OCI-LY7 (cell line): ENCODE results near the gene LRRC8C. TPM values are rescaled to one million over a fixed set of nuclear protein-coding genes. Genes with fewer than 3 reads are reported as not detected.

Experiments
- BruUV-seq: library from RNA; stranded (reverse); fragments of 400-500 nt; replicated peaks from 2 replicates; lab custom pipeline; 2021; lab: Mats Ljungman, UMichigan
- CTCF ChIA-PET: fragments of 300-600 bp; sonication (Branson Sonifier 250); formaldehyde crosslinking; loops from one replicate; lab custom pipeline; 2022; ENCODE audit warnings: antibody characterized with exemption; ENCODE audit not compliant: unreplicated experiment; lab: Charles Lee
- POLR2A ChIA-PET: fragments of 300-600 bp; sonication (Branson Sonifier 250); formaldehyde crosslinking; loops from one replicate; lab custom pipeline; 2022; ENCODE audit warnings: antibody characterized with exemption; lab: Charles Lee
- DNase-seq: peaks from one replicate; pipeline ENCODE4 v3.0.0-alpha.2; 2015; ENCODE audit warnings: low spot score
- H2AFZ ChIP-seq: fragments of 200-600 bp; sonication (generic), shearing (Covaris generic); 2 replicates; pipeline ENCODE4 v1.6.1; 2014; ENCODE audit warnings: mild to moderate bottlenecking, antibody characterized with exemption, low read length, moderate library complexity
- H3K27ac ChIP-seq: fragments of 200-600 bp; sonication (generic); 2 replicates; pipeline ENCODE4 v1.5.1; 2014; ENCODE audit warnings: mixed run types, low read depth, mild to moderate bottlenecking, moderate library complexity, low read length, inconsistent platforms; ENCODE audit not compliant: poor library complexity, severe bottlenecking
- H3K36me3 ChIP-seq: fragments of 200-600 bp; sonication (generic); 2 replicates; pipeline ENCODE4 v1.6.1; 2014; ENCODE audit warnings: mild to moderate bottlenecking, antibody characterized with exemption, low read length, moderate library complexity, mixed read lengths; ENCODE audit not compliant: insufficient read depth
- H3K4me1 ChIP-seq: fragments of 200-600 bp; sonication (generic); 2 replicates; pipeline ENCODE4 v1.5.1; 2014; ENCODE audit warnings: mild to moderate bottlenecking, low read length; ENCODE audit not compliant: insufficient read depth, poor library complexity, severe bottlenecking
- H3K4me2 ChIP-seq: fragments of 200-600 bp; sonication (generic); 2 replicates; pipeline ENCODE4 v1.6.1; 2014; ENCODE audit warnings: mild to moderate bottlenecking, low read length
- H3K4me3 ChIP-seq: fragments of 200-600 bp; sonication (generic); 2 replicates; pipeline ENCODE4 v1.5.1; 2014; ENCODE audit warnings: mild to moderate bottlenecking, low read depth, low read length; ENCODE audit not compliant: poor library complexity, severe bottlenecking
- H3K79me2 ChIP-seq: fragments of 200-600 bp; sonication (generic); 2 replicates; pipeline ENCODE4 v1.6.1; 2016; ENCODE audit warnings: low read depth, mild to moderate bottlenecking, low read length, moderate library complexity, mixed read lengths; ENCODE audit not compliant: insufficient read depth
- H3K9me2 ChIP-seq: fragments of 200-600 bp; sonication (generic); 2 replicates; pipeline ENCODE4 v1.6.1; 2016; ENCODE audit warnings: mild to moderate bottlenecking, low read length, mixed read lengths; ENCODE audit not compliant: insufficient read depth
- H3K9me3 ChIP-seq: fragments of 200-600 bp; sonication (generic); 2 replicates; pipeline ENCODE4 v1.6.1; 2014; ENCODE audit warnings: mild to moderate bottlenecking, mixed run types, low read length, mixed read lengths
- H4K20me1 ChIP-seq: fragments of 200-600 bp; sonication (generic); 2 replicates; pipeline ENCODE4 v1.6.1; 2014; ENCODE audit warnings: mild to moderate bottlenecking, antibody characterized with exemption, low read length, moderate library complexity, mixed read lengths; ENCODE audit not compliant: insufficient read depth
- EZH2phosphoT487 ChIP-seq: fragments of 200-600 bp; sonication (generic); IDR thresholded peaks from 2 replicates; pipeline ENCODE4 v1.6.1; 2018; ENCODE audit warnings: low read depth, borderline replicate concordance, mild to moderate bottlenecking, mixed run types, antibody characterized with exemption, low read length, moderate library complexity, mixed read lengths
- intact Hi-C: fragments of 100-400 bp; cut with micrococcal nuclease; formaldehyde crosslinking; loops from one replicate; pipeline ENCODE4 v1.10.0; 2022; ENCODE audit not compliant: unreplicated experiment
- total RNA-seq, 2 experiments: library from RNA; depleted of rRNA in 1 of 2; stranded (reverse); fragments of >200 nt in 1 of 2; shearing (Covaris generic) in 1 of 2; gene quantifications; 2 replicates each; pipeline ENCODE4 v1.2.3, GENCODE V29; 2014 to 2022
- TF ChIP-seq, protein P1 (sequence below): fragments of 200-600 bp; sonication (generic); conservative IDR thresholded peaks from 2 replicates; pipeline ENCODE4 v1.5.1; 2014; ENCODE audit warnings: mild to moderate bottlenecking, antibody characterized with exemption, low read length, moderate library complexity, mixed read lengths

The LRRC8C gene
- total RNA-seq, 2 experiments from 2014 or later = 6.0 to 9.0 TPM

DNA sequence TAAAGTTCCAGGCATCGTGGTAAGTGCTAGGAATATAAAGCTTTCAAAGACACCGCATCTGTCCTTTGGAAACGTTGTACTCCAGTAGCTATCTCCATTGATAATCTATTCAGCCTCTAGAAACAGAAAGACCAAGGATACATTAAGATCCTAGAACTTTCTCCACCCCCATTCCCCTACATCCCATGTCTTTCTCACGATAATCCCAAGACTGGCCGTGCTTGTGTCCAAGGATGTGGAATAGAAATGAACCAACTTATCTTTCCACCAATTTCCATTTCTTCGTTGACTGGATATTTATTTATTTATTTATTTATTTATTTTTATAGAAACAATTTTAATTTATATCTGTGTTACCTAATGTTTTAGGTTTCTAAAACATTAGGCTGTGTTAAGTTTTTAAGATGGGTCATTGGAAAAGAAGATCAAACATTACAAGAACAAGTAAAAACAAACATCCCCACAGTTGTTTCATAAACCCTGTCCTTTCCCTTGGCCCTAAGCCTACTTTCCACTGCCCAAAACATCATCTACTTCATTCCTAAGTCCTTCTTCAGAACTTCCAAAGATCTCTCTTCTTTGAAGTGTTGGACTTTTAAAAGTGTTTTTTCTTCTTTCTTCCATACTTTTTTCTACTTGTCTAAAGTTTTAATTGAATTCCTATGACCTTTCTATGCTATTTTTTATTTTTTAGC, 39.7 kb downstream of the LRRC8C start:
- Histone ChIP-seq H3K79me2 (peaks cover 29% of the 10 kb centered on the region; the same call in 1 of the 2 replicates), H3K27ac (no peak overlapping the region), H4K20me1 (no peaks in the 10 kb centered on the region), H3K4me1 (peaks cover 35% of the 10 kb centered on the region), H3K4me3 (no peak overlapping the region), H3K36me3 (no peaks in the 10 kb centered on the region), H3K9me3 (no peaks in the 10 kb centered on the region), H2AFZ (no peak overlapping the region), H3K4me2 (no peak overlapping the region), H3K9me2 (no peaks in the 10 kb centered on the region)
- intact Hi-C loops = no loop called here
- CTCF ChIA-PET = no interaction called here
- TF ChIP-seq, protein P1, sequence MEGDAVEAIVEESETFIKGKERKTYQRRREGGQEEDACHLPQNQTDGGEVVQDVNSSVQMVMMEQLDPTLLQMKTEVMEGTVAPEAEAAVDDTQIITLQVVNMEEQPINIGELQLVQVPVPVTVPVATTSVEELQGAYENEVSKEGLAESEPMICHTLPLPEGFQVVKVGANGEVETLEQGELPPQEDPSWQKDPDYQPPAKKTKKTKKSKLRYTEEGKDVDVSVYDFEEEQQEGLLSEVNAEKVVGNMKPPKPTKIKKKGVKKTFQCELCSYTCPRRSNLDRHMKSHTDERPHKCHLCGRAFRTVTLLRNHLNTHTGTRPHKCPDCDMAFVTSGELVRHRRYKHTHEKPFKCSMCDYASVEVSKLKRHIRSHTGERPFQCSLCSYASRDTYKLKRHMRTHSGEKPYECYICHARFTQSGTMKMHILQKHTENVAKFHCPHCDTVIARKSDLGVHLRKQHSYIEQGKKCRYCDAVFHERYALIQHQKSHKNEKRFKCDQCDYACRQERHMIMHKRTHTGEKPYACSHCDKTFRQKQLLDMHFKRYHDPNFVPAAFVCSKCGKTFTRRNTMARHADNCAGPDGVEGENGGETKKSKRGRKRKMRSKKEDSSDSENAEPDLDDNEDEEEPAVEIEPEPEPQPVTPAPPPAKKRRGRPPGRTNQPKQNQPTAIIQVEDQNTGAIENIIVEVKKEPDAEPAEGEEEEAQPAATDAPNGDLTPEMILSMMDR = no peak
- no peak for TF ChIP-seq EZH2phosphoT487
- DNase-seq = no peak
- POLR2A ChIA-PET = interaction anchor here (0.6 to 1.2 kb wide), 2 partner anchors 14 to 34 kb away, joined by 3 read pairs; no protein-coding TSS in a partner anchor
- BruUV-seq = no TSS peak

DNA sequence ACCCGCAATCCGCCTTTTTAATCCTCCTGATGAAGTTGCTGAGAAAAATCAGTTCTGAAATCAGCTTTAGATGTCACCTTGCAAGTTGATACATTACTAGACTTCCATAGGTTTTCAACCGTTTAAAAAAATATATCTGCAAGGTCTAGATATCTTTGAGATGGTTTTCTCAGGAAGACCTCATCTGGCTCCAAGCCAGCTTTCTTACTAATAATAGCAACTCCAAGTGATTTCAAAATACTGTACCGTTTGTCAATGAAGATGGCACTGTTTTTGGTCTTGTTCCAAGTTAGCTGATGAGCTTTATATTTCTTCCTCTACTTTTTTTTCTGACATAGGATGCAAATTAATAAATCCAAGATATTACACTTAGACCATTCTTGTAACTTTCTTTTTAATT, 40.3 kb downstream of the LRRC8C start:
- no peak overlapping the region for H3K4me2 ChIP-seq
- H3K27ac ChIP-seq = no peak overlapping the region
- no TSS peak for BruUV-seq
- H3K9me2 ChIP-seq = no peaks in the 10 kb centered on the region
- H3K4me1 ChIP-seq = peaks cover 30% of the 10 kb centered on the region
- H3K4me3 ChIP-seq = no peak overlapping the region
- no peaks in the 10 kb centered on the region for H3K9me3 ChIP-seq
- H2AFZ ChIP-seq = no peak overlapping the region
- DNase-seq = no peak
- no peaks in the 10 kb centered on the region for H3K36me3 ChIP-seq
- peaks cover 29% of the 10 kb centered on the region; the same call in 1 of the 2 replicates for H3K79me2 ChIP-seq
- TF ChIP-seq, protein P1 = no peak
- no peak for TF ChIP-seq EZH2phosphoT487
- CTCF ChIA-PET = no interaction called here
- H4K20me1 ChIP-seq = no peaks in the 10 kb centered on the region
- POLR2A ChIA-PET = interaction anchor here (1.2 kb wide), 1 partner anchor 15 kb away, joined by 3 read pairs; no protein-coding TSS in a partner anchor
- intact Hi-C loops = no loop called here

DNA sequence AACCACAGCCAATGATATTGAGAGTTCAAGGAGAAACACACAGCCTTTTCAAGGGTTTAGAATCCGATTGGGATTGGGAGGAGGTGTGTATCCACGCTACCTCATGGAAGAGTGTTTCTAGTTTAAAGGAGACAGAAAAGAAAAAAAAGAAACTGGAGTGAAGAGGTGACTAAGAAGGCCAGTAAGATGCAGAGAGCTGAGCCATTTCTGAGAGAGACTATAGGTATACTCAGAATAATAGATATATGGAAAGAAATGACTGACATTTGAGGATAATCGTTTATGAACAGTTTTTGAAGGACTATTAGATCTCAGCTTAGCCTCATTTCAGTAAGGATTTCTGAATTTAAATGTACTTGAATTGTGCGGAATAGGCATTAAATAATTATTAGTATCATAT, 42.8 kb downstream of the LRRC8C start:
- H4K20me1 ChIP-seq = no peaks in the 10 kb centered on the region
- ChIA-PET CTCF (no interaction called here), POLR2A (interaction anchor here (0.7 to 3.2 kb wide), 2 partner anchors 16 to 97 kb away, joined by 5 to 14 read pairs; no protein-coding TSS in a partner anchor)
- H3K79me2 ChIP-seq = peaks cover 6% of the 10 kb centered on the region; the same call in 1 of the 2 replicates
- no peaks in the 10 kb centered on the region for H3K36me3 ChIP-seq
- no peak overlapping the region for H3K4me2 ChIP-seq
- DNase-seq = no peak
- no peak overlapping the region for H3K27ac ChIP-seq
- TF ChIP-seq, protein P1 = no peak
- TF ChIP-seq EZH2phosphoT487 = no peak
- H3K4me3 ChIP-seq = no peak overlapping the region
- intact Hi-C loops = no loop called here
- no peaks in the 10 kb centered on the region; the same call in 1 of the 2 replicates for H3K9me3 ChIP-seq
- peaks cover 14% of the 10 kb centered on the region for H3K4me1 ChIP-seq
- H3K9me2 ChIP-seq = no peaks in the 10 kb centered on the region
- BruUV-seq = no TSS peak
- H2AFZ ChIP-seq = no peak overlapping the region
